Measurements from ENCODE around the gene NYNRIN.

GRCh38 chr14:24378327-24378726 lies 20.5 kb upstream of the NYNRIN start:
- TF ChIP-seq RAD21 (conservative IDR thresholded peaks at IDR 0.05) (no peak), CTCF (IDR thresholded peaks at IDR 0.05; ENCODE audit: poor library complexity, severe bottlenecking) (no peak)

All from neural cell (in vitro differentiated cells).